Measurements from ENCODE around the gene CNDP2.

DNA sequence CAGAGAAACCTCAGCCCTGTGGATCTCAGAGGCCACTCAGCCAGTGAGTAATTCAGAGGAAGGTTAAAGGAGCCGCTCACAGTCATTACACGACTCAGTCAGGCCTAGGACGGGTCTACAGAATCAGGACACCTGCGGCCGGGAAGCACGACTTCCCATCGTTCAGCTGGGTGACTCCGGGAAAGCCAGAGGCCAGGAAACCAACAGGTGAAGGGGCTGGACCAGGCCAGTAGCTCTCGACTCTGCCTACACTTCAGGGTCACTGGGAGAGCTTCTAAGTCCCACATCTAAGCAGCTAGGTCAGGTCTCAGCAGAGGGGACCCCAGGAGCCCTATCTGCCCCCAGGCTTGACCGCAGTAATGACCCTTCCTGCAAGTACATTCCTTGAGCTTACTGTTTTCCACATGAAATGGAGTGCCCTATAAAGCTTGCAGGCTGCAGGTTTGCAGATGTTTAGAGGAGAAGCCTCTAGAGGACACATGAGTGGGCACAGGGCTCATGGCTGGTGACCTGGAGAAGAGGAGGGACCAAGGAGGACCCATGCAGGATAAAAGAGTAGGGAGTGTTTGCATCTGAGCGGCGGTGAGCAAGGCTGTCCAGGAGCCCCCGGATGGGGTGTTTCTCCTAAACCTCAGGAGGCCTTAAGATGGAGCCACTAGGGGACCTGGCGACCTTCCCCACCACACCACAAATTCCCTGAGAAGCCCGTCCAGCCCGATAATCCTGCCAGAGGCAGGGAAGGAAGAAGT lies 48.6 kb upstream of the CNDP2 start:
- TF ChIP-seq, protein P1, sequence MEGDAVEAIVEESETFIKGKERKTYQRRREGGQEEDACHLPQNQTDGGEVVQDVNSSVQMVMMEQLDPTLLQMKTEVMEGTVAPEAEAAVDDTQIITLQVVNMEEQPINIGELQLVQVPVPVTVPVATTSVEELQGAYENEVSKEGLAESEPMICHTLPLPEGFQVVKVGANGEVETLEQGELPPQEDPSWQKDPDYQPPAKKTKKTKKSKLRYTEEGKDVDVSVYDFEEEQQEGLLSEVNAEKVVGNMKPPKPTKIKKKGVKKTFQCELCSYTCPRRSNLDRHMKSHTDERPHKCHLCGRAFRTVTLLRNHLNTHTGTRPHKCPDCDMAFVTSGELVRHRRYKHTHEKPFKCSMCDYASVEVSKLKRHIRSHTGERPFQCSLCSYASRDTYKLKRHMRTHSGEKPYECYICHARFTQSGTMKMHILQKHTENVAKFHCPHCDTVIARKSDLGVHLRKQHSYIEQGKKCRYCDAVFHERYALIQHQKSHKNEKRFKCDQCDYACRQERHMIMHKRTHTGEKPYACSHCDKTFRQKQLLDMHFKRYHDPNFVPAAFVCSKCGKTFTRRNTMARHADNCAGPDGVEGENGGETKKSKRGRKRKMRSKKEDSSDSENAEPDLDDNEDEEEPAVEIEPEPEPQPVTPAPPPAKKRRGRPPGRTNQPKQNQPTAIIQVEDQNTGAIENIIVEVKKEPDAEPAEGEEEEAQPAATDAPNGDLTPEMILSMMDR (IDR thresholded peaks at IDR 0.05; ENCODE audit: low read depth, low read length), result no peak
- TF ChIP-seq, protein P2, sequence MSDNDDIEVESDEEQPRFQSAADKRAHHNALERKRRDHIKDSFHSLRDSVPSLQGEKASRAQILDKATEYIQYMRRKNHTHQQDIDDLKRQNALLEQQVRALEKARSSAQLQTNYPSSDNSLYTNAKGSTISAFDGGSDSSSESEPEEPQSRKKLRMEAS (IDR thresholded peaks at IDR 0.05; ENCODE audit: low read depth, low read length), result no peak
- TF ChIP-seq POLR2A (IDR thresholded peaks at IDR 0.05; ENCODE audit: extremely low read depth, insufficient read length), result no peak
